Measurements from ENCODE around the gene ZFR2.
"Not testable (repeated sequence)": the region's sequence is repeated elsewhere in the genome, so short reads cannot be mapped to it uniquely, and the experiment has no call there.

The ZFR2 gene

GRCh38 chr19:3893509-3894179, 24.8 kb upstream of the ZFR2 start:
- in situ Hi-C loops (cut with MboI; ENCODE audit: low sequenced_read_pairs, unreplicated experiment): no loop called here
- TF ChIP-seq CTCF (IDR thresholded peaks at IDR 0.05; ENCODE audit: borderline replicate concordance, control extremely low read depth, extremely low read depth, insufficient read depth, missing control alignments): no peak
- DNase-seq (ENCODE audit: low spot score): no peak

DNA sequence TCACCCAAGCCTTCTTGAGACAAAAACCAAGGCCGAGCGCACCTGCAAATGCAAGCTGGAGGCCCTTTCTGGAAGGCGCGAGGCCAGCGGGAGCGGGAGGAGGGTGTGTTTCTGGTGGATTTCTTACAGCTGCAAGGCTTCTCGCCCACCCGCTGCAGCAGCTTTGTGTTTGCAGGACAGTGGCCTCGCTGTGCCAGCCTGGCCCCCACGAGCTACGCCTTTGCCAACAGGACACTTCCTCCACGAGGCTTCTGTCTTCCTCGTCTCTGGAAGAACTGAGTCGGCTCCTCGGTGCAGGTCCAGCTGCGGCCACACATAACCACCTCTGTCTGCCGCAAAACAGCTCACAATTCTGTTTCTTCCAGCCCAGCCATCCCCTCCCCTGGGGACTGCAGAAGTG, 21.8 kb upstream of the ZFR2 start:
- no peak for DNase-seq (ENCODE audit: low spot score)
- in situ Hi-C loops (cut with MboI; ENCODE audit: low sequenced_read_pairs, unreplicated experiment): no loop called here
- no peak for TF ChIP-seq CTCF (IDR thresholded peaks at IDR 0.05; ENCODE audit: borderline replicate concordance, control extremely low read depth, extremely low read depth, insufficient read depth, missing control alignments)

GRCh38 chr19:3882041-3882384, 13.2 kb upstream of the ZFR2 start:
- in situ Hi-C loops (cut with MboI; ENCODE audit: low sequenced_read_pairs, unreplicated experiment): no loop called here
- TF ChIP-seq CTCF (IDR thresholded peaks at IDR 0.05; ENCODE audit: borderline replicate concordance, control extremely low read depth, extremely low read depth, insufficient read depth, missing control alignments): no peak
- no peak for DNase-seq (ENCODE audit: low spot score)

DNA sequence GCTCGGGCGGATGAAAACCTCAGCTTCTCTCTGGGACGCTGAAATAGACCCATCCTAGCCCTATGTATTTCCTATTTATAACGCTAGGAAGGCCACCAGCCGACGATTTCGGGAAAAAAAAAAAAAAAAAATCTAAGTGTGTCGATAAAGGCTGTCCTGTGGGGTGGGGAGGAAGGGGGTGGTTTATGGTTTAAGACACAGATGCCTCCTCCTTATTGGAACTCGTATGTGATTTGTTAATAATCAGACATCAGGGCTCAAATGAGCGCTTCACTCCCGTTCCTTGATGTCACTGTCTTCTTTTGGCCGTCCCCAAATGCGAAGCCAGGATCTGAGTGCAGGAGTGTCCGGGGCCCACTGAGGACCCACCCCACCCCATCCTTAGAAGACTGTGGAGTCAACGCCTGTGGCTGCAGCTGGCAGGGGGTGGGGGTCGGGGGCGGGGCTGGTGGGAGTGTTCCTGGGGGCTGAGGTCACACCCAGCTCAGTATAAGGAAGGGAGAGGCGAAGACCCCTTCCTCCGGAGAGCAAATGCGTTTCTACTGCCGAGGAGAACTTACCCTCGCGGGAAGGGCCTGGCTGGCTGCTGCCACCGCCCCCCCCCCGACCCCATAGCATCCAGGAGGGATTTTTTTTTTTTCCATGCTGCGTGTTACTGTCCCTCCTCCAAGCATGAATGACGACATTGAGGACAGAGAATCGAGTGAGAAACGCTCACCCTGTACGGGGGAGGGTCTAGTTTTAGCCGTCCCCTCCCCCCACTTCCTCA, 12.6 kb upstream of the ZFR2 start:
- no peak for TF ChIP-seq CTCF (IDR thresholded peaks at IDR 0.05; ENCODE audit: borderline replicate concordance, control extremely low read depth, extremely low read depth, insufficient read depth, missing control alignments)
- DNase-seq (ENCODE audit: low spot score): no peak
- in situ Hi-C loops (cut with MboI; ENCODE audit: low sequenced_read_pairs, unreplicated experiment): no loop called here

DNA sequence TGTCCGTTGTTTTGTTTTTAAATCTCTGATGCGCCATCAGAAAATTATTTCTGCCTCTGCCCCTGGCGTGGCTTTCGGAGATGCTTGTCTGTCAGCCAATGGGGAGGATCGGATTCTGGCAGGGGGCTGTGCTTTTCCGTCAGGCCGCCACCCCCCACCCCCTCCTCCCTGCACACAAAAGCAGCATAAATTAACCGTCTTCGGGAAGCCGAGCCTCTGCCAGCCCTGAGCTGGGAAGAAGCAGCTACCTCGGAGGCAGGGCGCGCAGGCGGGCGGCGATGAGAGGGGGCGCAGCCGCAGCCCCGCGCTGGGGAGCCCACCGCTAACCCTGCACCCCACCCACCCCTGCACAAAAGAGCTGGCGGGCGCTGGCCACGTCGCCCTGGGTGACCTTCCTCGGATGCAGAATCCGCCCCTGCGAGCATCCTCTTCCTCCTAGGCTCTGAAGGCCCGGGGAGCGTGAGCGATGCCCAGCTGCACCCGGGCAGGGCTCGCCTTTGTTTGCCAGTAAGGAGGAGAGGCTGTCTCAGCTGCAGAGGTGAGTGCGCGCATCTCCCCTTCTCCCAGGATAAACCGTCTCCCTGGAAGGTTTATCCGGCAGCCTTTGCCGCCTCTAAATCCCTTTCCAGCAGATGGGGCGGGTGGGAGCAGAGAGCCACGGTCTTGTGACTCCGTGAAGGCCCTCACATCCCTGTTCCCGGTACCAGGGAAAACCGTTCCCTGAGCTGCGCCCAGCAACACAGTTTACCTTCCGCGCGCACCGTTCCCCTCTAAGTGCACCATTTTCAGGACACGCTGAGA, 11.8 kb upstream of the ZFR2 start, which contains the start of gene ATCAY:
Gene ATCAY (plus strand): TSS at position 215 of the 801 bp plus-strand sequence. CDS start 5,083 bp downstream, outside the sequence.
- in situ Hi-C loops (cut with MboI; ENCODE audit: low sequenced_read_pairs, unreplicated experiment): no loop called here
- DNase-seq (ENCODE audit: low spot score): no peak
- no peak for TF ChIP-seq CTCF (IDR thresholded peaks at IDR 0.05; ENCODE audit: borderline replicate concordance, control extremely low read depth, extremely low read depth, insufficient read depth, missing control alignments)

- no peak for DNase-seq (ENCODE audit: low spot score)
- in situ Hi-C loops (cut with MboI; ENCODE audit: low sequenced_read_pairs, unreplicated experiment): no loop called here
- TF ChIP-seq CTCF (IDR thresholded peaks at IDR 0.05; ENCODE audit: borderline replicate concordance, control extremely low read depth, extremely low read depth, insufficient read depth, missing control alignments): no peak
Observed at GRCh38 chr19:3879656-3880055, 10.8 kb upstream of the ZFR2 start.

GRCh38 chr19:3874695-3875094, 5.9 kb upstream of the ZFR2 start:
- DNase-seq (ENCODE audit: low spot score); in situ Hi-C loops (cut with MboI; ENCODE audit: low sequenced_read_pairs, unreplicated experiment): not testable (repeated sequence)
